NCI-H1930 (cell line): ENCODE data around the gene LIPC.

Source experiments
- DNase-seq, 2 experiments: peaks; one replicate each; lab custom pipeline; 2025; lab: John Stamatoyannopoulos, UW

The LIPC gene

DNA sequence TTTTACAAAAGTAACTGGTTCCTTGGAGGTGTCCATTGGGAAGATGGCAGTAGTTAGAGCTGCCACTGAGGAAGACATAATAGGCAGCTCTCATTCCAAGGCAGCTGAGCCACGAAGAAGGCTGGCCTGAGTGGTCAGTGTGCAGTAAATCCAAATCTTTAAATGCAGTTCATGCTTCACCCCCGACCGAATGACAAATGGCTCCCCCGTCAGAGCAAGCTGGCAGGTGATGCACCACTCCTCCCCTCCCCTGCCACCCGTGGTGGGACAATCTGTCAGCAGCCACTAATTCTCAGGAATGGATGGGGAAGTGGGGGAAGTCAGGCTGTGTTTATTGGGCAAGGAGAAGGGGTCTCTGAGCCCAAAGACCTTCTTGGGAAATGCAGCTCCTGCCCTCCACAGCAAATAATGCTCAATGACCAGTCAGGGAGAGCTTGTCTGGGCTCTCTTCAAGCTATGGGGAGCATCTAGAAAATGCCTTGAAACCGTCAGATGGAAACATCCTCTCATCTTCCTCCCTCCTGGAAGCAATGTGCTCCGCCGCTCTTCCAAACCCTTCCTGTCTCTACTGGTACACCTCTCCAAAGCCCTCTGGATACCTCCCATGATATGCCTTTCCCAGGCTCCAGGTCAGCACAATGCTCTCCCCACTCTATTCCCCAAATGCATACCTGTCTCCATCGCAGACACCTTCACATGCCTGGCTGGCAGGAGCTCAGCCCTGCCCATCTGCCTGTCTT, 65.4 kb downstream of the LIPC start:
- no peak for DNase-seq

DNA sequence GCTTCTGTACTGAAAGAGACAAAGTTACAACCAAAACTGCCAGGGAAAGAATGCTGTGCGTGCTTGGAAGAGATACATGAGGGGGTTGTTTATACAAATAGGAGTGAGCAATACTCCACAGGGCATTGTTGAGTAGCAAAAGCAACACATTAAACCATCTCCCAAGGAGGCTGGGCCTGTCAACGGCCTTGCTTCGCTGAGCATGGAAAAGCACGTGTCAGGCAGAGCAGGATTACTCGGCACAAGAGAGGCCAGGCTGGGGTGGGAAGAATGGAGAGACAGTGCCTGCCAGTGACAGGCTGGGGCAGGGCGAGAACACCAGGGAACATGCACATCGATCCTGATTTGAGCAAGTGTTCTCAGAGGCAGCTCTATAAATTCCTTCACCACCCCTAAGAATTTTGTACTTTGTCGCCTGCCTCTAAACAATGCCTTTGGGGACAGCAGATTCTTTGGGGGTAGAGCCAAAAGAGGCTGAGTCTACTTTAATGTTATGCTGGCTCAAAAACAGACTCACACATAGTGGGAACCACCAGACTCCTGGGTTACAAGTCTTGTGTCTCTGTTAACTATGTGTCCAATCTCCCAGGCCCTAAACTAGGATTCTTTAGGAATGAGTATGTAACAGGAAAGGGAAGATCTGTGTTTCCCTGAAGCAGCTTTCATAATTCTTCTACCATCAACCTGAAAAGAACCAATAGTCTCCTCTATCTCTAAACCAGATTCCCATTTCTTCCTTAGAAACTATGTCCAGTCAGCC, 67.2 kb downstream of the LIPC start:
- DNase-seq = no peak

DNA sequence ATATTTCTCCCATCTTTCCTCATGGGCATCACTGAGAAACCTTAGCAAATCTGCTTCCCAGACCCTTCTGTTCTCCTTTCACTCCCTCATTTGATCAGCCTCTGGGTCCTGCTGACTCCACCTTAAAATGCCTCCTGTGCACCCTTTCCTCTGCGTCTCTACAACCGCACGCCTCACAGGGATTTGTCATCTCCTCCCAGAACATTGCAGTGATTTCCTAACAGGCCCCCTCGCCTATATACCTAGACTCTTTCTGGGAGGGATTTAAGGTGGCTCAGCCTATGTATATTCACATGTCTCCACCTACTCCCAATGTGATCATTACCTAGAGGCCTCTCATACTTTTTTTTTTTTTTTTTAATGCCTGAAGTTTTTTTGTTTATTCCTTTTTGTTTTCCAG, 69.2 kb downstream of the LIPC start:
- DNase-seq = no peak

DNA sequence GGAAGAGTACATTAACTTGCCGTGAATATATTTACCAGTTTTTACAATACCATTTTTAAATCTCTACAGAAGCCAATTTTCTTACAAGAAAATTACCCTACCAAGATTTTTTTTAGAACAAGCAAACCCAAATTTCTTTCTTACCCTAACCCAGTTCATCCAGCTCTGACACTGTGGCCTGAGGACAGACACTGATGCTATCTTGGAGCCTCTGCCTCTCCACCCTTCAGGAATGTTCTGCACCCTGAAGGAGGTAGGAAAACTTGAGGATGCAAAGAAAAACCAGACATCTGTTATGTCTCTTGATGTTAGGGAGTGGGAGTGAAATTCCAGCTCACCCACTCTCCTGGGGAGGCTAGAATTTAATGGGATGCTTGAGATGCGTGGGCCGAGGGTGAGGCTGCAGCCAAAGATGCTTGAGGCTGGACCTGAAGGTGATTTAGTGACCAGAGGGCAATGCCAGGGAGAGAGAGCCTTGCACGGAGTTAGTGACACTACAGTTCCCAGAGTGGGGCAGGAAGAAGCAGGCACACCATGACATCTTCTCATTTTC, 69.9 kb downstream of the LIPC start:
- DNase-seq = no peak

DNA sequence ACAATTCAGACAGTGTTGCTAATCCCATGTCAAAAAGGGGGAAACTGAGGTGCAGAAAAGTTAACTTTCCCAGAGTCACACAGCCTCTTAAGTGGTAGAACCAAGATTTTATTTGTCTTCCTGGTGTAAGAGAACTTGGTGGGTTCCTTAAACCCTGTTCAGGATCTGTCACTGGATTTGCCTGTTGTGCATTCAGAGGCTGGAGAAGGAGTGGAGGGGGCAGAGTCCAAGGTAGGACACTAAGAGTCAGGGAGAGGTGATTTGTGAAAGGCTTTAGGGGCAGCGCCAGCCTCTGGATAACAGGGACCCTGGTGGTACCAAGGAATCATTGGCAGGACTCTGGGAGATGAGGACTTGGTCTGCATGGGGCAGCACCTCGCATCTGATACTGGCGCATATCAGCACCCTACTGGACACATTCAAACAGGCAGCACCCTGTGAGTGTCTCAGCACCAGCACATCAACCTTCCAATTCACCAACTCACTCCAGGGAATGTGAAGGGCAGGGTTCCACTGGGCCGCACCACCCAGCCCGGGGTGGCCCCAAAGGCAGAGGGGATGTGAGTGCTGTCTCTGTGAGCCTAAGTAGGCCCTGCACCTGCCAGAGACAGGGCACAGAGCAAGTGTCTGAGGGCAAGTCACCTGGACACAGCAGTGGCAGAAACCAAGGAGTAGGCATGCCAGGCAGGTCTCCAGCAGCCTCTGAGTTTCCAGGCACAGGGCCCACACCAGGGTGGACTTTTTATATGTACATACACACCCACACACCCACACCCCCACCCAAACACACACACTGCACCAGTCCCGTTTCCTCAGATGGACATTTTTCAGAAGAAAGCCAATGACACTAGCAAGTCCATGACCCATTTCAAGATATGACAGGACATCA, 71.6 kb downstream of the LIPC start:
- DNase-seq = no peak

DNA sequence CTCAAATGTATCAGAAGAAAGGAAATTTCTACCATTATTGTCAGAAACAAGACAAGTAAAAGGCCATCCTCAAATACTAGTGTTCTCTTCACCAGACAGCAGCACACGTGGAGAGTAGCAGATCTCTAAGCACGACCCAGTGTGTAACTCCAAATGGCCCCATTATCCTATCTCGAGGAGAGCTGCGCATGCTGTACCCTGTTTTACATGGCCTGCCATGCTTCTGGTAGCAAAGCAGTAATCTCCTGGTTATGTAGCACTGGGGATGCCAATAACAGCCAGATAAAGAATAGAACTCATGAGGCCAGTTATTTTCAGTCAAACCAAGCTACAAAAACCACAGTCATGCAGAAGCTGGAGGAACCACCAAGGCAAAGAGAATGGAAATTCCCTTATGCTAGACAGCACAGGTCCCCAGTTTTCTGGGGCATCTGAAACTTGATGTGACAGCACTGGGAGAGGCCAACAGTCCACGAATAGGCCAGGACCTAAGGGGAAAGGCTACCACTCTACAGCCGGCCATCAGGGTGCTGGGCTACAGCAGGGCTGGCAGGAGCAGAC, 73.0 kb downstream of the LIPC start:
- DNase-seq = no peak

DNA sequence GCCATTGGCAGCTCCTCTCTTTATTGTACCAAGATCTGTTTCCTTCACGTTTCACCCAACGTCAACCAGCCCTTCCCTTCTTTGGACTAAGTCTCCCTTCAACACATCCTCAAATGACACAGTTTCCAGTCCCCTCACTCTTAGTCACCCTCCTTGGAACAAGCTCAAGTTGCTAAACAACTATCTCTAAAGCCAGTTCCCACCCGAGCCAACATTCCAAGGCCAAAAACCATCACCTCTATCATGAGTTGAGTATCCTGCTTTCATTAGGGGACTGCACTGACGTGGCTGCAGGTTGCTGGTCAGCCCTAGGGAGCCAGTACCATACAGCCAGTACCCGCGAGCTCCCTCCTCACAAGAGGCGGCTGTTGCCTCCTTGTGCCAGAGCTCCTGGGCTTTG, 73.8 kb downstream of the LIPC start:
- DNase-seq = no peak

DNA sequence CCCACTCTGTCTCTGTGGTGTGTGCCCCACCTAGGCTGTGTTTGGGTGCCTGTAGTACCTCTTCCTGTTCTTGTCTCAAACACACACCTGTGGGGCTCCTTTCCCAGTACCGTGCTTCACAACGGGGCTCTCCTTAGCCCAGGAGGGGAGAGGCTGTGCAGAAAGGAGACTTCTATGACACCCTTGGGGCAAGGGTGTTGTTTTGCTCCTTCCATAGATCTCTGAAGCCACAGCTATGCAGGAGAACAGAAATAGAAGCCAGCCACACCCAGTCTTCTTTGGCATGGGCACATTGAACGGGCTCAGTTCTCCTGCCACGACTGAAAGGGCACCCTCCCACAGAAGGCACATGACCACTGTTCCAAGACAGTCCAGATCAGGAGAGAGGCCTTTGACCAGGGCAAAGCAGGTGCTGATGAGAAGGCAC, 74.3 kb downstream of the LIPC start:
- DNase-seq = no peak

DNA sequence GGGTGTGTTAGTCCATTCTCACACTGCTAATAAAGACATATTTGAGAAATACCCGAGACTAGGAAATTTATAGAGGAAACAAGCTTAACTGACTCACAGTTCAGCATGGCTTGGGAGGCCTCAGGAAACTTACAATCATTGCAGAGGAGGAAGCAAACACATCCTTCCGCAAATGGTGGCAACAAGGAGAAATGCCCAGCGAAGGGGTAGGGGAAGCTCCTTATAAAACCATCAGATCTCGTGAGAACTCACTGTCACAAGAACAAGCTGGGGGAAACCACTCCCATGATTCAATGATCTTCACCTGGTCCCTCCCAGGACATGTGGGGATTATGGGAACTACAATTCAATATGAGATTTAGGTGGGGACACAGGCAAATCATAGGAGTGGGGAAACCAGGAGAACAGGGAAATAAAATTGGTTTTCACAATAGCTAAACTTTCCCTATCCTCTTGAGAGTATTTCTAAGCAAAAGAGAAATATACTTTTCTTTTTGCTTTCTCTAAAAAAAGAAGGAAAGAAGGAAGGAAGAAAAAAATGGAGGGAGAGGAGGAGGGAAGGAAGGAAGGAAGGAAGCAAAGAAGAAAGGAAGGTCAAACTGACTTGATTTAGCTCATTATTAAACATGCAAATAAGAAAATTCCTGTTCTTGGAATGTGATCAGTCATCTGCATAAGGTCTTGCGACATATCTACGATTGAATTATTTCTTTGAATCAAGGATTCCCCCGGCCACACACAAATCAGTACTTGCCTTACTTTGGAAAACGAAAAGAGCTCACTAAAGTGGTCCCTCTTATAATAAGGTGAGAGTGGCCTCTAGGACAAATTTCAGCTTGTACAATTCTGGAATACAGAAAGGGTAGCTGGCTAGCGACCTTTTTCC, 75.2 kb downstream of the LIPC start:
- DNase-seq = no peak

DNA sequence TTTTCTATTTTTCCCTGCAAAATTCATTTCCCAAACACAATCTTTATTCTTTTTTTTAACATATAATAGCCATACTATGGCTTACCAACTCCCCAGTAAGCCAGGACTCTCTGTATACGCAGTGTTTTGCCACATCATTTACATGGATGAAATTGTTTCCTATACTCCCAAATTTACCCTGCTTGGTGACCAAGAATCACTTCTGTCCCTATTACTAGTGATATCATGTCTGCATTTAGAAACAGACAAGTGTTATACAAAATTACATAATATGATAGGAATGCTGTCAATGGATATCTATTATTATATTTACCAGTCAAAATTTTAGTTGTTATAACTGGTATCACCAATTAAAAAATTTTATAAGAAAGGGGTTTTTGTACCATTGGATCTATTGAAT, 77.8 kb downstream of the LIPC start:
- DNase-seq = no peak

DNA sequence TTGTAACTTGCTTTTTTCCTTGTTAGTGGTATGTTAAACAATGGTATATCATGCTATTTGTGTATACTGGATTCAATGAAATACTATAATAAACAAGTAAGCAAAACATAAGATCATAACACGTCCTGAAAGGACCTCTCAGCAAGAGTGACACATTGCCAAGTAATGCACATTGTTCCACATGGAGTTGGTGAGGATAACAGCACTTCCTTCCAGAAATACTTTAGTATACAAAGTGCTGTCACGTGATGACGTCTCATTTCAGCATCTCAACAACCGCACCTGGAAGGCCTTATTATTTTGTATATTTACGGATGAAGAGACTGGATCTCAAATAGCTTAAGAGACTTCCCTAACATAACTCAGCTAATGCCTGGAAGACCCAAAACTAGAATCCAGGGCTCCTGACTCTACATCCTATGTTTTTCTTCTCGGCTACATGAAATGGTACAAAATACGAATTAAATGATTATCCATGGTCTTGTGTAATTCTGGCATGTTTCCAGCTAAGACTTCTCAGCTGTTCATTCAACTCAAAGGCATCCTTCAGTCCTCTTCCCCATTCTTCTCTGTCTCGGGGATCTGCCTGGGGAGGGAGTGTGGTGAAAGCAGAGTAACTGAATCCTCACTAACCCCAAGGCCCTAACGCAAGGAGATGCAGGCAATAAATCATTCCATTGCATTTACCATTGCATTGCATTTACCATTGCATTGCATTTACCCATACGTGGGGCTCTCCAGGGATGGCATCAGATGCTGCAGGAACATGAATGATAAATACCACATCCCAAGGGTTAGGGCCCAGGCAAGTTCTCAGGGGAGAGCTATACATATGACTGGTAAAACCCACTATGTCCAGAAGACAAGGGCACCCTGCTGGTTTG, 79.2 kb downstream of the LIPC start:
- no peak for DNase-seq

DNA sequence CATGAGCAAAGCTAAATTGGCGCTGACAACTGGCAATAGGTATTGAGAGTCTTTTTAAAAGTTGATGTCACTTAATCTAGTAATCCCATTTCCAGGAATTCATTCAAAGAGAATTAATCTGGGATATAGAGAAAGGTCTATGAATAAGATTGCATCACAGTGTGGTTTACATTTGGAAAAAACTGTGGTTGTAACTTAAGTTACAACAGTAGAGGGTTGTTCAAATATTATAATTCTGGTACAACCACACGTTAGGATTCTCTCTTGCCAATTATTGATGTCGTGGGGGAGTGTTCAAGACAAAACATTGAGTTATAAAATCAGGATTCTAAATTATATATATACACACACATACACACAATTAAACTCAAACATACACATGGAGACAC, 79.8 kb downstream of the LIPC start:
- no peak for DNase-seq

DNA sequence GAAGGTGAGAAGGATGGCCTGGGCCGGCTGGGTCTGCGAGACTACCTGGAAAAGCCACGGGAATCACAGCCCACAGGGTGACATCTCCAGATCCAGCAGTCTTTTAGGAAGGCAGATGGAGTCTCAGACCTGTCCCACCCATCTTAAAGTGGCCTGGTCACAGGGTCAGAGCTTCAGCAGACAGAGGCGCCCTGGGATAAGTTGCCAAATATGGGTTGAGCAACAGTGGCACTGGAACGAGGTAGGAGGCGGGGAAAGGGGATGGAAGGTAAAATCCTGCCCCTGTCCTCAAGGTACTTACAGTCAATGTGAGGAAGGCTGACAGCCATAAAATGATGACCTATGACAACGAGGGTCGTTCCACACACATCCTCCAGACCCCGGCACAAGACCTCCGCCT, 80.7 kb downstream of the LIPC start:
- DNase-seq = no peak

DNA sequence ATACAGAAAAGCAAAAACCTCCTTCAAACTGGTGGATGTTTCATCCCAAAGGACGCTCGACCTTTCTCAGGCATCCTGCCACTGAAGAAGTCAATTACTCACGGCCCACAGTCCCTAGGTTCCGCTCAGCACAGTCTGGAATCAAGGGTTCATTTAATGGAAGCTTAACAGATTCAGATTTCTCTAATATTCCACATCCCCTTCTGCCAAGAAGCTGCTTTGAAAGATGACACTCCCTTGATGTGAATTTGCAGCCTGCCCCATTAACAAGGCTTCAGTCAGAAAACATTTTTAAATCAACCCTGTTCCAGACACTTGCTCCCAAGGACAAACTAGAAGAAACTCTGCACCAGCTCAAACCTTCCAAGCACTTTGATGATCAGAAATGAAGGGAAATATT, 81.2 kb downstream of the LIPC start:
- DNase-seq = no peak

DNA sequence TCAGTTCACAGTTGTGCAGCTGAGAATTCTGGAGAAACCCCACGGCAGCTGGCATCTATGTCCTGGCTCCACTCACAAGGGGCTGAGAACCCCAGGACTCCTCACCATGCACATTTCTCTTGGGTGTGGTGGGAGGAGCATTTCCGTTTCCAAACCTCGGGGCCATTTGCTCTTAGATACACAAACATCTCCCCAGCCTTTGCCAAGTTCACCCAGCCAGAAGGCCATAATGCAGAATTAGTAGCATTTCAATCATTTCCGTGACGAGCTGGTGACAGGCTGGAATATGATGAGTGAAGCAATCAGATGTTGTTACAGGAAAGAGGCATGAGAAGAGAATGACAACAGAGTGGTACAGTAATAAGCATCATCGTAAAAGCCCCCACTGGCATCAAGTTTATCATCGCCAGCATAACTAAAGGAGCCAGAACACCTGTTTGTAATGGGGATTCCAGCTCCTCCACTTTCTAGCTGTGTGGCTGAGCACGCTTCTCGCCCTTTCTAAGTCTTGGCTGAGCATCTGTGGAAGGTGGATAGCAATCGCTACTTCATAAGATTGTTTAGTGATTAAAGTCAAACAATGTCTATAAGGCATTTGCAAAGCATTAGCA, 82.0 kb downstream of the LIPC start:
- no peak for DNase-seq

DNA sequence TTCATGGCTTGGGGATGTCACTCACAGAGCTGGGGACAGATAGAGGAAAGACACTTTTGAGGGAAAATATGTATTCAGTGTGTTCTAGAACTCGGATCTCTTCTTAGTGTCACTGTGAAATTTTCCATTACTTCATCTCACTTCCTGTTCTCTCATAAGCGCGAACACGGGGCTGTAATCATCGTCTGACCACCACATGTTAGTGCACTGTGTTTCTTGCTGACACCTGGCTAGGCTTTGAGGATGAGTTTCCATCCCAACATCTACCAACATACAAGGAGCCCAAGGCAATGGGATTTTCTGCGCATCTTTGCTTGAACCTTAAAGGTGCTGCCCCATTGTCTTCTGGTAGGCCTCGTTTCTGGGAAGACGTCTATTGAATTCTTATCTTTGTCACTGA, 84.0 kb downstream of the LIPC start:
- no peak for DNase-seq

DNA sequence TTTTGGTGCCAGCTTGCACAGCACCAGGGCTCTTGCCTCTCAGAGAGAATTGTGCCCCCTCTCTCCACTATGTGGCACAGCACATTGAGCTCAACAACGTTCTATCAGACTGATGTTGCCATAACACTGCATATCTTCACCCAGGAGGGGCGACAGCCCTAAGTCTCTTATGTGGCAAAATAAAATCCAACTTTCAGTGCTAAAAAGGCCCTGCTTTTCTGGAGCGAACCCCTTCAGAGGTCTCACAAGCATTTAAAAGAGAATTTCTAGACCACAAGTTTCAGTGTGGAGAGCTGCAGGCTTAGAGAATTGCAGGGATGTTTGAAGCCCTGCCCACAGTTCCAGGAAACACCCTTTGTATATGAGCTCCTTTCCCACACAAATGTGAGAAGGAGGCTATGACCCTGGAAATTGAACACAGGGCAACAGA, 85.5 kb downstream of the LIPC start:
- DNase-seq = no peak

DNA sequence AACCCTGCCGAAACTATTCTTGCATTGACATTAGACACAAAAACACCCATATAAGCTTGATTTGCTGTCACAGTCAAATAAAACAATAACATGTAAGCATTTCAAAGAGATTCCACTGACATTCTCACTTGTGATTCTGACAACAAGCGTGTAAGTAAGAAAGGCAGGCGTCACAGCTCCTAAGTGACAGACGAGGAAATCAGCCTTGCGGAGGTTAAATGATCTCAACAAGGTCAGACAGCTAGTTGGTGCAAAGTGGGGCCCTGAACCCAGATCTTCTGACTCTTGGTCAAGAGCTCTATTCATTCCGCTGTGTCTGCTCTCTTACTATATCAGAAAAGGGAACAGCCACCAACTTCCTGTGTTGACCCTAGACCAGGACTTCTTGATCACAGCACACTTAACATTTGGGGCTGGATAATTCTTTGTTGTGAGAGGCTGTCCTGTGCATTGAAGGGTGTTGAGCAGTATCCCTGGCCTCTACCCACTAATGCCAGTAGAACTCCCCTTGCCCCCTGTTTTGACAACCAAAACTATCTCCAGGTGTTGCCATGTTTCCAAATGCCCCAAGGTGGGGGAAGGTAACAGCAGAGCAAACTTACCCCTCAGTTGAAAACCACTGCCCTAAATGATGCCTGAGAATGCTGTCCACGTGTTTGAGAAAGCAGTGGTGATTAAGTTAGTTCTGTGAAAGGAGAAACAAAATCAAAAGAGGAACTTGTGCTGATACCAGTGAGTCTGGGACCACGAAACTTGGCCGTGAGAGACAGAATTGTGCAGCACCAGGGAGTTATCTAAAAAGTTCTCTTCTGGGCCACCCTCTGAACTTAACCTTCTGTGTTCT, 86.1 kb downstream of the LIPC start:
- DNase-seq = no peak

DNA sequence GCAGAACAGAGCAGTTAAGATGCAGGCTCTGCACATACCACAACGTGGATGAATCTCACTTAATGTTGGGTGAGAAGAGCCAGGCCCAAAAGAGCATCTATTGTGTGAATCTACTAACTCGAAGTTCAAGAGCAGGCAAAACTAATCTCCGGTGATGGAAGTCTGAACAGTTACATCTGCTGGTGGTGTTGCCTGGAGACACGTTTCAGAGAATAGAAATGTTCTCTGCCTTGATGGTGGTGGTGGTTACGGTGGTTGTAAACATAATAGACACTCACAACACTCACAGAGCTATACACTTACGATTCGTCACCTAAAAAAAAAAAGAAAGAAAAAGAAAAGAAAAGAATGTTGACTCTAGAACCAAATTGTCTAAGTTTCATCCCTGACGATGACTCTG, 86.8 kb downstream of the LIPC start:
- no peak for DNase-seq
